ENCODE data around the gene ZNF367. TPM values are rescaled to one million over a fixed set of nuclear protein-coding genes. Genes with fewer than 3 reads are reported as not detected.

ZNF367 gene
- total and polyA plus RNA-seq, 5 donors = 0.86 to 1.7 (median 1.4) TPM

- ATAC-seq (no peak), DNase-seq (peak in 1 of 3 donors; percentile 41)
- Histone ChIP-seq H3K4me1 (ENCODE audit: control insufficient read depth, insufficient read depth, low read length) (no peaks in the 10 kb centered on the region), H3K27me3 (ENCODE audit: control insufficient read depth, insufficient read depth) (no peaks in the 10 kb centered on the region), H3K9me3 (ENCODE audit: control insufficient read depth, low read length) (no peaks in the 10 kb centered on the region), H3K27ac (ENCODE audit: low read length) (no peak overlapping the region), H3K4me3 (ENCODE audit: low read length) (no peak overlapping the region)
- WGBS = 84% methylated on average over 15 of the region's 15 CpGs
- intact Hi-C loops (cut with DNase I) = no loop called here
Observed at GRCh38 chr9:96436456-96437126, 18.4 kb upstream of the ZNF367 start.

GRCh38 chr9:96436063-96436455, 17.9 kb upstream of the ZNF367 start:
- Histone ChIP-seq H3K9me3 (ENCODE audit: control insufficient read depth, low read length) (no peaks in the 10 kb centered on the region), H3K4me3 (ENCODE audit: low read length) (no peak overlapping the region), H3K4me1 (ENCODE audit: control insufficient read depth, insufficient read depth, low read length) (no peaks in the 10 kb centered on the region), H3K27ac (ENCODE audit: low read length) (no peak overlapping the region), H3K27me3 (ENCODE audit: control insufficient read depth, insufficient read depth) (no peaks in the 10 kb centered on the region)
- DNase-seq = no peak
- no peak for ATAC-seq
- 80% methylated on average over 2 of the region's 2 CpGs for WGBS
- intact Hi-C loops (cut with DNase I) = no loop called here

- no peak for DNase-seq
- 98% methylated on average over 4 of the region's 4 CpGs for WGBS
- H3K27ac ChIP-seq (ENCODE audit: low read length) = no peak overlapping the region
- no peaks in the 10 kb centered on the region for H3K9me3 ChIP-seq (ENCODE audit: control insufficient read depth, low read length)
- no peak for ATAC-seq
- no peaks in the 10 kb centered on the region for H3K27me3 ChIP-seq (ENCODE audit: control insufficient read depth, insufficient read depth)
- intact Hi-C loops (cut with DNase I) = no loop called here
- H3K4me1 ChIP-seq (ENCODE audit: control insufficient read depth, insufficient read depth, low read length) = no peaks in the 10 kb centered on the region
- H3K4me3 ChIP-seq (ENCODE audit: low read length) = no peak overlapping the region
Observed at GRCh38 chr9:96435345-96435744, 17.2 kb upstream of the ZNF367 start.

GRCh38 chr9:96430377-96430776, 12.2 kb upstream of the ZNF367 start:
- no peaks in the 10 kb centered on the region for H3K4me1 ChIP-seq (ENCODE audit: control insufficient read depth, insufficient read depth, low read length)
- no peaks in the 10 kb centered on the region for H3K9me3 ChIP-seq (ENCODE audit: control insufficient read depth, low read length)
- ATAC-seq (no peak), DNase-seq (no peak)
- 81% methylated on average over 2 of the region's 2 CpGs for WGBS
- no peak overlapping the region for H3K4me3 ChIP-seq (ENCODE audit: low read length)
- intact Hi-C loops (cut with DNase I) = no loop called here
- H3K27me3 ChIP-seq (ENCODE audit: control insufficient read depth, insufficient read depth) = no peaks in the 10 kb centered on the region
- H3K27ac ChIP-seq (ENCODE audit: low read length) = no peak overlapping the region

GRCh38 chr9:96429732-96430131, 11.6 kb upstream of the ZNF367 start:
- ATAC-seq (no peak), DNase-seq (no peak)
- Histone ChIP-seq H3K9me3 (ENCODE audit: control insufficient read depth, low read length) (no peaks in the 10 kb centered on the region), H3K4me1 (ENCODE audit: control insufficient read depth, insufficient read depth, low read length) (no peaks in the 10 kb centered on the region), H3K27me3 (ENCODE audit: control insufficient read depth, insufficient read depth) (no peaks in the 10 kb centered on the region), H3K4me3 (ENCODE audit: low read length) (no peak overlapping the region), H3K27ac (ENCODE audit: low read length) (no peak overlapping the region)
- intact Hi-C loops (cut with DNase I) = no loop called here

GRCh38 chr9:96425500-96426169, 7.5 kb upstream of the ZNF367 start:
- DNase-seq (no peak), ATAC-seq (no peak)
- Histone ChIP-seq H3K4me3 (ENCODE audit: low read length) (no peak overlapping the region), H3K4me1 (ENCODE audit: control insufficient read depth, insufficient read depth, low read length) (no peaks in the 10 kb centered on the region), H3K27me3 (ENCODE audit: control insufficient read depth, insufficient read depth) (no peaks in the 10 kb centered on the region), H3K9me3 (ENCODE audit: control insufficient read depth, low read length) (no peaks in the 10 kb centered on the region), H3K27ac (ENCODE audit: low read length) (no peak overlapping the region)
- intact Hi-C loops (cut with DNase I) = no loop called here
- WGBS = 67% methylated on average over 4 of the region's 4 CpGs

GRCh38 chr9:96423985-96424336, 5.8 kb upstream of the ZNF367 start:
- Histone ChIP-seq H3K9me3 (ENCODE audit: control insufficient read depth, low read length) (no peaks in the 10 kb centered on the region), H3K27ac (ENCODE audit: low read length) (no peak overlapping the region), H3K4me3 (ENCODE audit: low read length) (no peak overlapping the region), H3K4me1 (ENCODE audit: control insufficient read depth, insufficient read depth, low read length) (no peaks in the 10 kb centered on the region), H3K27me3 (ENCODE audit: control insufficient read depth, insufficient read depth) (no peaks in the 10 kb centered on the region)
- intact Hi-C loops (cut with DNase I) = no loop called here
- ATAC-seq (no peak), DNase-seq (no peak)
- WGBS = 81% methylated on average over 6 of the region's 6 CpGs

GRCh38 chr9:96423322-96423984, 5.3 kb upstream of the ZNF367 start:
- intact Hi-C loops (cut with DNase I) = no loop called here
- H3K9me3 ChIP-seq (ENCODE audit: control insufficient read depth, low read length) = no peaks in the 10 kb centered on the region
- no peak overlapping the region for H3K27ac ChIP-seq (ENCODE audit: low read length)
- WGBS = 77% methylated on average over 8 of the region's 8 CpGs
- H3K4me3 ChIP-seq (ENCODE audit: low read length) = no peak overlapping the region
- no peaks in the 10 kb centered on the region for H3K27me3 ChIP-seq (ENCODE audit: control insufficient read depth, insufficient read depth)
- ATAC-seq = no peak
- no peaks in the 10 kb centered on the region for H3K4me1 ChIP-seq (ENCODE audit: control insufficient read depth, insufficient read depth, low read length)
- DNase-seq = no peak

- no peaks in the 10 kb centered on the region for H3K9me3 ChIP-seq (ENCODE audit: control insufficient read depth, low read length)
- H3K4me3 ChIP-seq (ENCODE audit: low read length) = no peak overlapping the region
- intact Hi-C loops (cut with DNase I) = no loop called here
- WGBS = 45% methylated on average over 6 of the region's 6 CpGs
- H3K27me3 ChIP-seq (ENCODE audit: control insufficient read depth, insufficient read depth) = no peaks in the 10 kb centered on the region
- ATAC-seq = peak; percentile 6 to 10
- no peaks in the 10 kb centered on the region for H3K4me1 ChIP-seq (ENCODE audit: control insufficient read depth, insufficient read depth, low read length)
- no peak for DNase-seq
- H3K27ac ChIP-seq (ENCODE audit: low read length) = peak overlapping the region; percentile 89
Observed at GRCh38 chr9:96420468-96421219, 2.5 kb upstream of the ZNF367 start.

- Histone ChIP-seq H3K4me1 (ENCODE audit: control insufficient read depth, insufficient read depth, low read length) (no peaks in the 10 kb centered on the region), H3K9me3 (ENCODE audit: control insufficient read depth, low read length) (no peaks in the 10 kb centered on the region), H3K27me3 (ENCODE audit: control insufficient read depth, insufficient read depth) (no peaks in the 10 kb centered on the region), H3K27ac (ENCODE audit: low read length) (no peak overlapping the region), H3K4me3 (ENCODE audit: low read length) (peak overlapping the region; percentile 73)
- WGBS = 35% methylated on average over 2 of the region's 2 CpGs
- no peak for ATAC-seq
- DNase-seq = no peak
- intact Hi-C loops (cut with DNase I) = loop anchor here in 2 of 4 donors (2.0 to 10.0 kb wide), 2 partner anchors 31 to 75 kb away; partner anchors contain the start of gene HABP4 (in 1 of the 2)
Observed at GRCh38 chr9:96419691-96419969, 1.5 kb upstream of the ZNF367 start.
